HG02642 (cell line): ENCODE measurements around the gene INSR.

Experiments
- ATAC-seq: cut with Tn5 transposase; IDR thresholded peaks from one replicate; pipeline ENCODE4 v1.9.1; 2021; ENCODE audit warnings: mild to moderate bottlenecking; ENCODE audit not compliant: unreplicated experiment, poor library complexity

The INSR gene

DNA sequence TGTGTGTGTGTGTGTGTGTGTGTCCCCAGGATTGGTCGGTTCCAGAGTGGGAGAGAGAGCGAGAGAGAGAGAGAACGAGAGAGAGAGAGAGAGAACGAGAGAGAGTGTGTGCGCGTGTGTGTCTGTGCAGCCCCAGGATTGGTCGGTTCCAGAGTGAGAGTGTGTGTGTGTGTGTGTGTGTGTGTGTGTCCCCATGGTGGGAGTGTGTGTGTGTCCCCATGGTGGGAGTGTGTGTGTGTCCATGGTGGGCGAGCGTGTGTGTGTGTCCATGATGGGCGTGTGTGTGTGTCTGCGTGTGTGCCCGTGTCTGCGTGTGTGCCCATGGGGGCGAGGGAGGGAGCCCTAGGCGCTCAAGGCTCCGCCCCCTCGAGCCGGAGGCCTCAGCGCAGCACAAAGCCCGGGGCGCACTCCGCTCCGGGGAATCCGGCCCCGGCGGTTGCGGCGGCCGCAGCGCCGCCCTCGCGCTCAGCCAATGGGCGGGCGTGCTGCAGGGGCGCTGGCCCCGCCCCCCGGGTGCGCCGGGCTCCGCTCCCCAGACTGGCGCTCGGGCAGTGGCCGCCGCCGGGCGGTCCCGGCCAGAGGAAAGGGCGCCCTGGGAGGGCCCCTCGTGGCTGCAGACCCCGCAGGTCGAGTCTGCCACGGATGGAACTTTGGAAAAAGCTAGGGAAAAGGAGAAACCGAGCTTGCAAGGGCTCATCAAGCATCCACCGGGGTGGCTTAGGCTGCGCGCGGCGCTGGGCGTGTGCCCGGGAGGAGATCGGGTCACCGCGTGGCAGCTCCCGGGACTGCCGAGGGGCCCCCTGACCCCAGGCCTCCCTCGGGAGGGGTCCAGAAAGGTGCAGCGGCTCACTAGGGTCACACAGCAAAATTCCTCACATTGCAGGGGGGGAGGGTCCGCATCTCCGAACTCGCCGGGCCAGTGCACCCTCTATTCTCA lies 96.2 kb downstream of the INSR start:
- ATAC-seq: peak; percentile 91

DNA sequence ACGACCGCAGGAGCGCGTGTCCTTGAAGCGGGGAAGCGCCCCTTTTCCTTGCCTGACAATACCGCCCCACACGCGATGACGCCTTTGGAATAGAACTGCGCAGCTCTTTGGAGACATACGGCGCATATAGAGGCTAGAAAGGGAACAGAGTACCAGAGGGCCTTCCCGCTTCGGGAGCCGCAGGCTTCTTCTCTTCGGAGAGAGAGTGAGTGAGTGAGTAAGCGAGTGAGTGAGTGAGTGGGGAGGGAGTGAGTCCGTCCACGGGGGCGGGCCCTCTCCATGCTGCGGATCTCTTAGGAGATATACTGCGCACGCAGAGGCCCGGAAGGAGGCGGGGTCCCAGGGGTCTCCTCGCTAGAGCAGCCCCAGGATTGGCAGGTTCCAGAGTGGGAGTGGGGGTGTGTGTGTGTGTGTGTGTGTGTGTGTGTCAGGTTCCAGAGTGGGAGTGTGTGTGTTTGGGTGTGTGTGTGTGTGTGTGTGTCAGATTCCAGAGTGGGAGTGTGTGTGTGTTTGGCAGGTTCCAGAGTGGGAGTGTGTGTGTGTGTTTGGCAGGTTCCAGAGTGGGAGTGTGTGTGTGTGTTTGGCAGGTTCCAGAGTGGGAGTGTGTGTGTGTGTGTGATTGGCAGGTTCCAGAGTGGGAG lies 97.0 kb downstream of the INSR start:
- peak; percentile 63 for ATAC-seq

DNA sequence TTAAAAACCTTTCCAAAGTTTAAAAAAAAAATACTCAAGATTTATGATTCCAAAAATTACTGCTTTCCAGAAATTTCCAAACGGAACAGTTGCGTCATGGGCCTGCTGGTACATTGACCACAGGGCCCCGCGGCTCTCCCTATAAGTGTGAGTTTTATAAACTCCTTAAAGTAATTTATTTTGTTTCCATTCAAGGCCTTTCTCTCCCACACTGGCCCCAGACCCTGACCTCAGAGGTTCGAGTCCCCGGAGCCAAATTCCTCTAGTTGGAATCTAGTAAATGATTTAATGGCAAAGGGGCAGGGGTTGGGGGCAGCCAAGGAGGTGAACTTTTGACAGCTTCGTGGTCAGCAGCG lies 97.5 kb downstream of the INSR start:
- no peak for ATAC-seq

- ATAC-seq: no peak
These were observed 99.2 kb downstream of the INSR start for GRCh38 chr19:7195046-7195445.

- ATAC-seq: no peak
These were observed 99.6 kb downstream of the INSR start for GRCh38 chr19:7194566-7194965.

GRCh38 chr19:7191946-7192691 lies 102.1 kb downstream of the INSR start:
- ATAC-seq: no peak

- no peak for ATAC-seq
These were observed 105.2 kb downstream of the INSR start for GRCh38 chr19:7188698-7189629.

DNA sequence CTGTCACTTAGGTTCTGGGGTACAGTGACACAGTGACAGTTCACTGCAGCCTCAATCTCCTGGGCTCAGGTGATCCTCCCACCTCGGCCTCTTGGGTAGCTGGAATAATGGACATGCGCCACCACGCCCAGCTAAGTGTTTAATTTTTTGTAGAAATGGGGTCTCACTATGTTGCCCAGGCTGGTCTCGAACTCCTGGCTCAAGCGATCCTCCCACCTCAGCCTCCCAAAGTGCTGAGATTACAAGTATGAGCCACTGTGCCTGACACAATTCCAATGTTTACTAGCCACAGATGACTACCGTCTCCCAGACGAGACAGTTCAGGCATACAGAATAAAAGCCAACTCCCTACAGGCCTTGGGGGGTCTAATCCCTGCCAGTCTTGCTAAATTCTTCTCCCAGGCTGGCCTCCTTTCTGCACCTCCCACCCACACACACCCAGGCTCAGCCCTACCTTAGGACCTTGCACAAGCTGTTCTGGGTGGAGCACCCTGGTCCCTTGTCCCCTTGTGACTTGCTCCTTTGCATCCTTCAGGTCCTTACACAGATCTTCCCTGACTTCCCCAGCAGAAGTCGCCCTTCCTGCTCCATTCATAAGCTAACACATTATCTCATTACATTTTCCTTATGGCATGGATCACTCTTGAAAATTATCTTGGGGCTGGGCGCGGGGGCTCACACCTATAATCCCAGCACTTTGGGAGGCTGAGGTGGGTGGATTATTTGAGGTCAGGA lies 106.4 kb downstream of the INSR start:
- no peak for ATAC-seq

- no peak for ATAC-seq
These were observed 111.7 kb downstream of the INSR start for GRCh38 chr19:7182489-7182888.

GRCh38 chr19:7179917-7180306 lies 114.3 kb downstream of the INSR start:
- no peak for ATAC-seq

DNA sequence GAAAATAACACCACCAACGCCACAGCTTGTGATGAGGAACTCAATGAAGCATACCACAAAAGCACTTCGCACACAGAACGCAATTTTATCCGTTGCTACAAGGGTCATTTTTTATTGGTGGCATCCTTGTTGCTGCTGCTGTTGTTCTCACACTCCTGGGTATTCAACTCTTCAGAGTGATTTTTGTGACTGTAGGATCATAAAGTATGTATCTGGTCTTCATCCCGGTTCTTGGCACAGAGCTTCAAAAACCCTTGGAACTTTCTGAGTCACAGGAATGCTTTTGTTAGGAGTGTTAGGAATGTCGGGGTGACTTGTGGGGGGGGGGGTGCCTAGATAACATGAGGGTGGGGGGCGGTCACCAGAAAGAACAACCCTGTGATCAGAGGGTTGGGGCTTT lies 116.3 kb downstream of the INSR start:
- no peak for ATAC-seq

DNA sequence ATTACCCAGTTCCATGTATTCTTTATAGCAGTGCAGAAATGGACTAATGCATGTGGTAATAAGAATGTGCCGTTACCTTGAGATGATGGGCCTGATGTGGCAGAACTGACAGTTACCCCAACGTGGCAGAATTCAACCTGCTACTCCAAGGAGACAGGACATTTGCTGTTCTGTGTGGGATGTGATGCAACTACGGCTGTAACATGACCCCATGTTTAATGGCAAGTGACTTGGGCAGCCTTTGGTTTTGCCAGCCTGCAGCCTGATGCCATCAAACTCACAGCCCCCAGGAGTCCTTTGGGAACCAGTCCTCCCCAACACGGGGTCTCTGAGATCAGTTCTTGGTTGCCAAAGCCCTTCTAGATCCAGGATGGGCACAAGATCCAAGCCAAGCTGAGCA lies 117.4 kb downstream of the INSR start:
- no peak for ATAC-seq

DNA sequence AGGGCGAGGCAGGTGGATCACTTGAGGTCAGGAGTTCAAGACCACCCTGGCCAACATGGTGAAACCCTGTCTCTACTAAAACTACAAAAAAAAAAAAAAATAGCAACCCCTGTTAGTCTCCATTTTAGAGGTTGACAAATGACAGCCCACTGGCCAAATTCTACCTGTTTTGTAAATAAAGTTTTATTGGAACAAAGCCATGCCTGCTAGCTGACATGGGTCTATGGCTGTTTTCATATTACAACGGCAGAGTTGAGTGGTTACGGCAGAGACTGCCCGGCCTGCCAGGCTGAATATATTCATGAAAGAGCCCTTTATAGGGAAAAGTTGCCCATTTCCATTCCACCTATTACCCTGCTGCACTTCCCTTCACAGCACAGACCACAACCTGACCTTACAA lies 121.4 kb downstream of the INSR start:
- no peak for ATAC-seq

- ATAC-seq: no peak
These were observed 123.2 kb downstream of the INSR start for GRCh38 chr19:7170983-7171382.

DNA sequence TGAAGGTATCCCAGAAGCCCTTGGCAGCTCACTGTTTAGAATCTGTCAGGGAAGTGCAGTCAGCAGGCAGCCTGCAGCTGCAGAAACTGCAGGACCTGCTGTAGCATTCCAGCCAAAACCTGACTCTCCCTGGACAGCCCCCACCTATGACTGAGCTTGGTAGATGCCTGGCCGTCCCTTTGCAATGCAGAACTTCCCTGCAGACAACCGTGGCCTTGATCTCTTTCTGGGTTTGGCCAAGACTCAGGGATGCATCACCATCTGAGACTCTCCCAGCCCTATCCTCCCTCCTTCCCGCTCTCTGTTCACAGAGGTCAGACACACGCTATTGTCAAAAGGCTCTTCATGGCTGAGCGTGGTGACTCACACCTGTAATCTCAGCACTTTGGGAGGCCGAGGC lies 125.3 kb downstream of the INSR start:
- ATAC-seq: no peak

DNA sequence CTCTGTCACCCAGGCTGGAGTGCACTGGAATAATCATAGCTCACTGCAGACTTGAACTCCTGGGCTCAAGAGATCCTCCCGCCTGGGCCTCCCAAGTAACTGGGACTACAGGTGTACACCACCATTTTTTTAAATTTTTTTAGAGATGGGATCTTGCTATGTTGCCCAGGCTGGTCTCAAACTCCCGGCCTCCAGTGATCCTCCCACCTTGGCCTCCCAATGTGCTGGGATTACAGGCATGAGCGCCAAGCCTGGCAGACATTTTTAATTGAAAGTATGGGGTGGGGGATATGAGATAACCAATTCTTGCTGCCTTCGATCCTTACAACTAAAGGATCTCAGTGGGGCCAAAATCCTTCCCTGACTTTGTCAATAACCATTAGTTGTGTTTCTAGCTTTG lies 132.9 kb downstream of the INSR start:
- ATAC-seq: no peak

- ATAC-seq: no peak
These were observed 134.9 kb downstream of the INSR start for GRCh38 chr19:7159105-7159933.

- ATAC-seq: no peak
These were observed 141.2 kb downstream of the INSR start for GRCh38 chr19:7153022-7153421.

DNA sequence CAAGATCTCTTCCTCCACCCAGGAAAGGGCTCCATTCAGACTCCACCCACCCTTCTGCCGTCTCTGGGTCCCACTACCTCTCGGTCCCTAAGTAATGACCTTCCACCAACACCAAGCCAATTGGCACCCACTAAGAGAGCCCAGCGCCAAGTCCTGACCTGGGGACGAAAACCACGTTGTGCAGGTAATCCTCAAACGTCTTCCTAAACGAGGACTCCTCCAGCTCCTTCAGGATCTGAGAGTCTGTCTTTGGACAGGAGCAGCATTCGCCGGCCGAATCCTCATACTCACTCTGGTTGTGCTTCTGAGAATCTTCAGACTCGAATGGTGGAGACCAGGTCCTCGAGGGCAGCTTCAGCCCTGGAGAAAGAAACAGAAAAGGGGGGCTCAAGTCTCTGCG lies 141.6 kb downstream of the INSR start:
- no peak for ATAC-seq
